A673 (cell line): ENCODE data around the gene DDI2. TPM values are rescaled to one million over a fixed set of nuclear protein-coding genes. Genes with fewer than 3 reads are reported as not detected.

ENCODE experiments used
- BruUV-seq: library from RNA; stranded (reverse); fragments of 400-500 nt; replicated peaks from 2 replicates; lab custom pipeline; 2021; lab: Mats Ljungman, UMichigan
- CTCF ChIA-PET: fragments of 300-600 bp; sonication (Branson Sonifier 250); formaldehyde crosslinking; loops from one replicate; lab custom pipeline; 2022; ENCODE audit warnings: antibody characterized with exemption; lab: Charles Lee
- POLR2A ChIA-PET: fragments of 300-600 bp; sonication (Branson Sonifier 250); formaldehyde crosslinking; loops from one replicate; lab custom pipeline; 2022; ENCODE audit warnings: antibody characterized with exemption; ENCODE audit not compliant: low non-redundant PET; lab: Charles Lee
- DNase-seq: peaks from one replicate; pipeline ENCODE4 v3.0.0-alpha.2; 2015; ENCODE audit warnings: low spot score
- H3K27ac ChIP-seq: fragments of 200-600 bp; sonication (generic); 2 replicates; pipeline ENCODE4 v1.5.1; 2016; ENCODE audit warnings: mixed run types, low read depth, mild to moderate bottlenecking, mixed read lengths, antibody characterized with exemption, low read length; ENCODE audit not compliant: poor library complexity, severe bottlenecking
- H3K27me3 ChIP-seq: fragments of 200-600 bp; sonication (generic); replicated peaks from 2 replicates; pipeline ENCODE4 v1.6.1; 2017; ENCODE audit warnings: mixed run types, low read depth, mild to moderate bottlenecking, mixed read lengths, antibody characterized with exemption, low read length; ENCODE audit not compliant: insufficient read depth, poor library complexity
- H3K36me3 ChIP-seq: fragments of 200-600 bp; sonication (generic); 2 replicates; pipeline ENCODE4 v1.6.1; 2016; ENCODE audit warnings: mixed run types, mild to moderate bottlenecking, mixed read lengths, antibody characterized with exemption, low read length; ENCODE audit not compliant: insufficient read depth, poor library complexity, severe bottlenecking
- H3K4me1 ChIP-seq: fragments of 200-600 bp; sonication (generic); 2 replicates; pipeline ENCODE4 v1.6.1; 2017; ENCODE audit warnings: mixed run types, mild to moderate bottlenecking, mixed read lengths, antibody characterized with exemption, low read length; ENCODE audit not compliant: insufficient read depth, poor library complexity, severe bottlenecking
- H3K4me3 ChIP-seq: fragments of 200-600 bp; sonication (generic); 2 replicates; pipeline ENCODE4 v1.5.1; 2016; ENCODE audit warnings: low read depth, mixed run types, mild to moderate bottlenecking, mixed read lengths, low read length; ENCODE audit not compliant: poor library complexity, severe bottlenecking
- H3K9me3 ChIP-seq: fragments of 200-600 bp; sonication (generic); 2 replicates; pipeline ENCODE4 v1.6.1; 2016; ENCODE audit warnings: mixed run types, low read depth, mild to moderate bottlenecking, mixed read lengths, antibody characterized with exemption, low read length; ENCODE audit not compliant: poor library complexity, severe bottlenecking
- CTCF ChIP-seq: fragments of 300-800, 200-600 bp; sonication (generic); conservative IDR thresholded peaks from 2 replicates; pipeline ENCODE4 v1.5.1; 2017; ENCODE audit warnings: low read depth, mild to moderate bottlenecking, antibody characterized with exemption, low read length, moderate library complexity, mixed read lengths
- EZH2 ChIP-seq: fragments of 200-600 bp; sonication (generic); IDR thresholded peaks from 2 replicates; pipeline ENCODE4 v1.6.1; 2017; ENCODE audit warnings: borderline replicate concordance, low read depth, mild to moderate bottlenecking, mixed read lengths, antibody characterized with exemption, low read length; ENCODE audit not compliant: poor library complexity, severe bottlenecking
- intact Hi-C: fragments of 100-400 bp; cut with micrococcal nuclease; formaldehyde crosslinking; loops from one replicate; pipeline ENCODE4 v1.10.0; 2022; ENCODE audit not compliant: unreplicated experiment
- total RNA-seq: library from RNA; stranded (reverse); gene quantifications from 2 replicates; pipeline ENCODE4 v1.2.3, GENCODE V29; 2021

DDI2 gene
- total RNA-seq, 1 experiment from 2014 or later: 41.3 TPM

- Histone ChIP-seq H3K4me3 (no peak overlapping the region), H3K27ac (no peak overlapping the region), H3K9me3 (no peaks in the 10 kb centered on the region), H3K4me1 (no peaks in the 10 kb centered on the region), H3K36me3 (peaks cover 27% of the 10 kb centered on the region), H3K27me3 (no peaks in the 10 kb centered on the region)
- intact Hi-C loops: no loop called here
- BruUV-seq: no TSS peak
- TF ChIP-seq CTCF: no peak
- no peak for TF ChIP-seq EZH2
- no peak for DNase-seq
- ChIA-PET CTCF (no interaction called here), POLR2A (no interaction called here)
Observed at GRCh38 chr1:15718199-15718601, 100.9 kb downstream of the DDI2 start.

Other genes starting within 250 kb of the DDI2 start
- 30.6 and 32.5 TPM in 2 replicates for gene EFHD2, start 207.6 kb upstream of the DDI2 start, total RNA-seq
- 0.52 and 0.95 TPM in 2 replicates for gene CTRC, start 179.0 kb upstream of the DDI2 start, total RNA-seq
- not detected in 2 replicates for gene CELA2A, start 160.7 kb upstream of the DDI2 start, total RNA-seq
- gene CELA2B, start 141.4 kb upstream of the DDI2 start, total RNA-seq: not detected in 2 replicates
- 7.0 and 8.9 TPM in 2 replicates for gene CASP9, start 93.2 kb upstream of the DDI2 start, total RNA-seq
- gene DNAJC16, start 90.6 kb upstream of the DDI2 start, total RNA-seq: 17.1 and 18.6 TPM in 2 replicates
- 0.11 and 0.20 TPM in 2 replicates for gene AGMAT, start 32.4 kb upstream of the DDI2 start, total RNA-seq
- 53.9 and 56.2 TPM in 2 replicates for gene PLEKHM2, start 66.9 kb downstream of the DDI2 start, total RNA-seq
- 3.2 TPM in 2 replicates for gene SLC25A34, start 118.8 kb downstream of the DDI2 start, total RNA-seq
- not detected in 2 replicates for gene TMEM82, start 125.0 kb downstream of the DDI2 start, total RNA-seq
- 38.9 and 39.3 TPM in 2 replicates for gene FBLIM1, start 141.3 kb downstream of the DDI2 start, total RNA-seq
- gene UQCRHL, start 190.2 kb downstream of the DDI2 start, total RNA-seq: 3.1 and 4.1 TPM in 2 replicates
- 70.3 and 74.3 TPM in 2 replicates for gene SPEN, start 230.2 kb downstream of the DDI2 start, total RNA-seq